ENCODE data around the gene COMMD10. TPM values are rescaled to one million over a fixed set of nuclear protein-coding genes. Genes with fewer than 3 reads are reported as not detected.

COMMD10 gene
- total RNA-seq, 2 experiments from 2014 or later, result 26.0 to 27.6 TPM

DNA sequence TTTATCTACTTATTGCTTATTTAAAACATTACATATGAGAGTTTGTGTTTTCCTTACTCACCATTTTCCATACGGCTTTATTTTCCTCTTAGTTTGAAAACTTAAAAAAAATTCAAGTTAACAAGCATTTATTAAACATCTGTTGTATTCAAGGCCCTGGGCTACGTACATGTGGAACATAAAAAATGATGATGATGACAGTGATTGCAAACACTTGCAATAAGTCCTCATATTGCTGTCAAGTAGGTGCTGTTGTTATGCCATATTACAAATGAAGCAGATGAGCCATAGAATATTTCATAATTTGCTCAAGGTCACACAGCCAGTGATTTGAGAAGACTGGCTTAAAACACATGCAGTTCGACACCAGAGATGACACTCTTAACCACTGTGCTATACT is 180.6 kb downstream of the COMMD10 start:
- Histone ChIP-seq H3K36me3 (ENCODE audit: insufficient read depth, low read length) (no peaks in the 10 kb centered on the region), H3K4me1 (ENCODE audit: insufficient read depth, low read length) (no peaks in the 10 kb centered on the region), H3K9me3 (ENCODE audit: control insufficient read depth in 1 of 2, insufficient read depth in 1 of 2, low read length in 2 of 2) (no peaks in the 10 kb centered on the region), H3K27me3 (ENCODE audit: control insufficient read depth in 1 of 2, insufficient read depth in 2 of 2, low read length in 2 of 2) (no peaks in the 10 kb centered on the region), H3K4me3 (ENCODE audit: low read length) (no peak overlapping the region), H3K27ac (ENCODE audit: low read depth in 1 of 2, low read length in 2 of 2) (no peak overlapping the region)
- TF ChIP-seq, protein P1, sequence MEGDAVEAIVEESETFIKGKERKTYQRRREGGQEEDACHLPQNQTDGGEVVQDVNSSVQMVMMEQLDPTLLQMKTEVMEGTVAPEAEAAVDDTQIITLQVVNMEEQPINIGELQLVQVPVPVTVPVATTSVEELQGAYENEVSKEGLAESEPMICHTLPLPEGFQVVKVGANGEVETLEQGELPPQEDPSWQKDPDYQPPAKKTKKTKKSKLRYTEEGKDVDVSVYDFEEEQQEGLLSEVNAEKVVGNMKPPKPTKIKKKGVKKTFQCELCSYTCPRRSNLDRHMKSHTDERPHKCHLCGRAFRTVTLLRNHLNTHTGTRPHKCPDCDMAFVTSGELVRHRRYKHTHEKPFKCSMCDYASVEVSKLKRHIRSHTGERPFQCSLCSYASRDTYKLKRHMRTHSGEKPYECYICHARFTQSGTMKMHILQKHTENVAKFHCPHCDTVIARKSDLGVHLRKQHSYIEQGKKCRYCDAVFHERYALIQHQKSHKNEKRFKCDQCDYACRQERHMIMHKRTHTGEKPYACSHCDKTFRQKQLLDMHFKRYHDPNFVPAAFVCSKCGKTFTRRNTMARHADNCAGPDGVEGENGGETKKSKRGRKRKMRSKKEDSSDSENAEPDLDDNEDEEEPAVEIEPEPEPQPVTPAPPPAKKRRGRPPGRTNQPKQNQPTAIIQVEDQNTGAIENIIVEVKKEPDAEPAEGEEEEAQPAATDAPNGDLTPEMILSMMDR (IDR thresholded peaks at IDR 0.05), result no peak
- DNase-seq (no peak), ATAC-seq (ENCODE audit: poor library complexity) (no peak)
- intact Hi-C loops (cut with DNase I, micrococcal nuclease), result no loop called here
- no peak overlapping the region for H3K27ac Mint-ChIP-seq
- ChIA-PET POLR2A (no interaction called here), CTCF (no interaction called here)
- H3K4me3 Mint-ChIP-seq, result no peak overlapping the region
- H3K4me1 Mint-ChIP-seq (ENCODE audit: low read depth), result no peaks in the 10 kb centered on the region
- no peaks in the 10 kb centered on the region for H3K9me3 Mint-ChIP-seq
- peaks cover 55% of the 10 kb centered on the region for H3K36me3 Mint-ChIP-seq (ENCODE audit: low read depth)
- H3K27me3 Mint-ChIP-seq, result no peaks in the 10 kb centered on the region

DNA sequence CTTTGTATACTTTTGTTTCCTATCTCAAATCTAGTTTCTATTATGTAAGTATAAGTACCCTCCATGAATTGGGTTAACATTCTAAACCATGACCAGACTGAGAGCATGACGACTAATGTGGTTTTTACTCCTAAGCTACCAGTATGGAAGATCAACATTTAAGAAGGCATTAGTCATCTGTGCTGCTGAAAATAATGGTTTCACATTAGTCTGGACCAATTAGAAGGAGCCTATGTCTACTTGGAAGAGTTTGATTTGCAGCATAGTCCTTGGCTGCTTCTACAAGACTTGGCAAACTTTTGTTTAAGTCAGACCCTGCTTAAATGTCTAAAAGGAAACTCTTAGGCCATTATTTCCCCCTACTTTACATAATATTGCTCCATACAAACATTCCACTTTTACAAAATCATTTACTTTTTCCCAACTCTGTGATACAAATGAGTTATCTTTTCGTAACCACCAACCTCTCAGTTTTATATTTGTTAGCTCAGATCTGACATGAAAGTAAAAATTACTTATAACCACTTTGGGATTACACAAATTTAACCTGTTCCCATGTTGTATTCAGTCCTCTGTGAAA is 186.7 kb downstream of the COMMD10 start:
- H3K4me3 ChIP-seq (ENCODE audit: low read length), result no peak overlapping the region
- Mint-ChIP-seq H3K36me3 (ENCODE audit: low read depth) (peaks cover 45% of the 10 kb centered on the region), H3K9me3 (peaks cover 7% of the 10 kb centered on the region), H3K27ac (no peak overlapping the region), H3K4me3 (no peak overlapping the region), H3K27me3 (no peaks in the 10 kb centered on the region), H3K4me1 (ENCODE audit: low read depth) (no peaks in the 10 kb centered on the region)
- ATAC-seq (ENCODE audit: poor library complexity), result no peak
- peaks cover 0 to 18% of the 10 kb centered on the region in 2 experiments for H3K9me3 ChIP-seq (ENCODE audit: control insufficient read depth in 1 of 2, insufficient read depth in 1 of 2, low read length in 2 of 2)
- no peaks in the 10 kb centered on the region for H3K27me3 ChIP-seq (ENCODE audit: control insufficient read depth in 1 of 2, insufficient read depth in 2 of 2, low read length in 2 of 2)
- no peaks in the 10 kb centered on the region for H3K36me3 ChIP-seq (ENCODE audit: insufficient read depth, low read length)
- intact Hi-C loops (cut with DNase I, micrococcal nuclease), result no loop called here
- TF ChIP-seq, protein P1 (IDR thresholded peaks at IDR 0.05), result no peak
- H3K4me1 ChIP-seq (ENCODE audit: insufficient read depth, low read length), result no peaks in the 10 kb centered on the region
- CTCF ChIA-PET, result no interaction called here
- POLR2A ChIA-PET, result no interaction called here
- no peak for DNase-seq
- H3K27ac ChIP-seq (ENCODE audit: low read depth in 1 of 2, low read length in 2 of 2), result no peak overlapping the region

DNA sequence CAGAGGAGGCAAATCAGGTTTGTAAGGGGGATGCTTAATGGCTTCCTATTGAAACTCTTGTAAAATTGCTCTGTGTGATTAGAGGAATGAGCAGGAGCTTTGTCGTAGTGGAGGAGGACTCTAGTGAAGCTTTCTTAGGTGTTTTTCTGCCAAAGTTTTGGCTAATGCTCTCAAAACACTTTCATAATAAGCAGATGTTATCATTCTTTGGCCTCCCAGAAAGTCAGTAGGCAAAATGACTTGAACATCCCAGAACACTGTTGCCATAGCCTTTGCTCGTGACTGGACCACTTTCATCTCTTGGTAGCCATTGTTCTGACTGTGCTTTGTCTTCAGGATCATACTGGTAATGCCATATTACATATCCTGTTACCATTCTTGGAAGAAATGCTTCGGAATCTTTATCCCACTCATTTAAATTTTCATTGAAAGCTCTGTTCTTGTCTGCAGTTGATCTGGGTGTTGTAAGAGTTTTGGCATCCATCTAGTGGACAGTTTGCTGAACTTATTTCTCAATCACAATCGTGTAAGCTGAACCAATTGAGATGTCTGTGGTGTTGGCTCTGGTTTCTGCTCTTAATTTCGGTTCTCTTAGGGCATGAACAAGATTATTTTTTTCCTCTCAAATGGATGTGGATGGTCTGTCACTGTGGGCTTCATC is 187.6 kb downstream of the COMMD10 start:
- no peak for ATAC-seq (ENCODE audit: poor library complexity)
- intact Hi-C loops (cut with DNase I, micrococcal nuclease), result no loop called here
- Mint-ChIP-seq H3K4me1 (ENCODE audit: low read depth) (no peaks in the 10 kb centered on the region), H3K36me3 (ENCODE audit: low read depth) (peaks cover 47% of the 10 kb centered on the region), H3K9me3 (peaks cover 7% of the 10 kb centered on the region), H3K4me3 (no peak overlapping the region), H3K27me3 (no peaks in the 10 kb centered on the region), H3K27ac (no peak overlapping the region)
- Histone ChIP-seq H3K9me3 (ENCODE audit: control insufficient read depth in 1 of 2, insufficient read depth in 1 of 2, low read length in 2 of 2) (peaks cover 0 to 26% of the 10 kb centered on the region in 2 experiments), H3K27ac (ENCODE audit: low read depth in 1 of 2, low read length in 2 of 2) (no peak overlapping the region), H3K36me3 (ENCODE audit: insufficient read depth, low read length) (no peaks in the 10 kb centered on the region), H3K4me3 (ENCODE audit: low read length) (no peak overlapping the region), H3K4me1 (ENCODE audit: insufficient read depth, low read length) (no peaks in the 10 kb centered on the region), H3K27me3 (ENCODE audit: control insufficient read depth in 1 of 2, insufficient read depth in 2 of 2, low read length in 2 of 2) (no peaks in the 10 kb centered on the region)
- ChIA-PET CTCF (no interaction called here), POLR2A (no interaction called here)
- TF ChIP-seq, protein P1 (IDR thresholded peaks at IDR 0.05), result no peak
- DNase-seq, result no peak

Data from CD4-positive, alpha-beta T cell (primary cell).